Keratinocyte (primary cell): ENCODE measurements around the gene CCDC38. TPM values are rescaled to one million over a fixed set of nuclear protein-coding genes. Genes with fewer than 3 reads are reported as not detected.
A peak's percentile ranks its signal among the peaks of the same experiment; 100 is the strongest.

Source experiments
- DNase-seq: peaks from one replicate; pipeline ENCODE4 v3.0.0-alpha.2; 2011; ENCODE audit warnings: low read depth, missing footprints, low spot score
- FAIRE-seq: peaks from 2 replicates; lab custom pipeline; 2011; peaks lifted over from hg19 to GRCh38; lab: Jason Lieb, UNC
- H2AFZ ChIP-seq: 2 replicates; pipeline ENCODE4 v1.6.0; 2012; ENCODE audit warnings: low read length, control low read depth, inconsistent platforms; ENCODE audit not compliant: control insufficient read depth
- H3K27ac ChIP-seq: 2 replicates; pipeline ENCODE4 v1.5.1; 2011; ENCODE audit warnings: low read length; ENCODE audit not compliant: control insufficient read depth, insufficient read depth
- H3K27me3 ChIP-seq: 3 replicates; pipeline ENCODE4 v1.6.0; 2011; ENCODE audit warnings: low read length; ENCODE audit not compliant: control insufficient read depth, insufficient read depth; ENCODE audit errors: extremely low read depth
- H3K36me3 ChIP-seq, 2 experiments: 2 replicates in 1 of 2; 3 replicates in 1 of 2; pipeline ENCODE4 v1.5.1; 2011; ENCODE audit warnings: low read length in 2 of 2, mild to moderate bottlenecking in 1 of 2; ENCODE audit not compliant: control insufficient read depth in 2 of 2, insufficient read depth in 2 of 2; ENCODE audit errors: extremely low read depth in 1 of 2
- H3K4me1 ChIP-seq: 3 replicates; pipeline ENCODE4 v1.5.1; 2011; ENCODE audit warnings: low read length; ENCODE audit not compliant: control insufficient read depth, insufficient read depth; ENCODE audit errors: extremely low read depth
- H3K4me2 ChIP-seq: 3 replicates; pipeline ENCODE4 v1.6.0; 2011; ENCODE audit warnings: low read depth, low read length; ENCODE audit not compliant: control insufficient read depth, insufficient read depth; ENCODE audit errors: extremely low read depth
- H3K4me3 ChIP-seq, 3 experiments: fragments of 200-600 bp in 1 of 3; sonication (generic) in 1 of 3; 2 replicates in 2 of 3; 3 replicates in 1 of 3; pipeline ENCODE4 v1.5.1; 2011 to 2016; ENCODE audit warnings: low read length in 3 of 3, mild to moderate bottlenecking in 3 of 3, control low read depth in 2 of 3, inconsistent platforms in 1 of 3, low read depth in 1 of 3, mixed read lengths in 1 of 3, mixed run types in 1 of 3, moderate library complexity in 1 of 3; ENCODE audit not compliant: control insufficient read depth in 2 of 3, insufficient read depth in 2 of 3; ENCODE audit errors: extremely low read depth in 1 of 3
- H3K79me2 ChIP-seq: 2 replicates; pipeline ENCODE4 v1.6.0; 2012; ENCODE audit warnings: low read length; ENCODE audit not compliant: control insufficient read depth, insufficient read depth
- H3K9ac ChIP-seq: 3 replicates; pipeline ENCODE4 v1.6.0; 2011; ENCODE audit warnings: low read length; ENCODE audit not compliant: control insufficient read depth, insufficient read depth; ENCODE audit errors: extremely low read depth
- H3K9me1 ChIP-seq: 3 replicates; pipeline ENCODE4 v1.6.0; 2011; ENCODE audit warnings: low read length; ENCODE audit not compliant: control insufficient read depth, insufficient read depth; ENCODE audit errors: extremely low read depth
- H3K9me3 ChIP-seq: 2 replicates; pipeline ENCODE4 v1.5.1; 2012; ENCODE audit warnings: low read depth, low read length; ENCODE audit not compliant: control insufficient read depth
- H4K20me1 ChIP-seq: 3 replicates; pipeline ENCODE4 v1.6.0; 2011; ENCODE audit warnings: low read length; ENCODE audit not compliant: control insufficient read depth, insufficient read depth; ENCODE audit errors: extremely low read depth
- CTCF ChIP-seq, 3 experiments: IDR thresholded peaks in 1 of 3; conservative IDR thresholded peaks in 1 of 3; optimal IDR thresholded peaks in 1 of 3; 2 replicates in 2 of 3; 3 replicates in 1 of 3; pipeline versions ENCODE3 to v1.5.1; 2011; ENCODE audit warnings: low read length in 3 of 3, mild to moderate bottlenecking in 3 of 3, moderate library complexity in 2 of 3, control low read depth in 1 of 3, inconsistent platforms in 1 of 3; ENCODE audit not compliant: insufficient read depth in 2 of 3; ENCODE audit errors: extremely low read depth in 1 of 3
- EZH2 ChIP-seq: IDR thresholded peaks from one replicate; pipeline ENCODE4 v1.6.1; 2012; ENCODE audit warnings: inconsistent platforms, mild to moderate bottlenecking, low read length, moderate library complexity
- dilution Hi-C: fragments of 300-500 bp; cut with MboI; formaldehyde crosslinking; loops from one replicate; pipeline ENCODE4 v1.7.0; 2020; ENCODE audit warnings: low sequenced_read_pairs; ENCODE audit not compliant: extremely low pct_ligation_motif_present
- polyA plus RNA-seq, 5 experiments: library from polyadenylated mRNA; depleted of rRNA in 3 of 5; stranded (reverse) in 3 of 5; stranded (forward) in 1 of 5; unstranded in 1 of 5; fragments of >200 nt; gene quantifications; 1 replicate in 1 of 5; 2 replicates in 3 of 5; 3 replicates in 1 of 5; pipeline versions ENCODE4 v1.2.1 to v1.2.3, GENCODE V29; 2011 to 2012; ENCODE audit warnings: missing spikeins in 2 of 5, low read depth in 1 of 5, low replicate concordance in 1 of 5

CCDC38 gene
- polyA plus RNA-seq, 1 donor (not counting 4 experiments of a cell fraction or from before 2014, with no cell fraction given) = 0.04 TPM

DNA sequence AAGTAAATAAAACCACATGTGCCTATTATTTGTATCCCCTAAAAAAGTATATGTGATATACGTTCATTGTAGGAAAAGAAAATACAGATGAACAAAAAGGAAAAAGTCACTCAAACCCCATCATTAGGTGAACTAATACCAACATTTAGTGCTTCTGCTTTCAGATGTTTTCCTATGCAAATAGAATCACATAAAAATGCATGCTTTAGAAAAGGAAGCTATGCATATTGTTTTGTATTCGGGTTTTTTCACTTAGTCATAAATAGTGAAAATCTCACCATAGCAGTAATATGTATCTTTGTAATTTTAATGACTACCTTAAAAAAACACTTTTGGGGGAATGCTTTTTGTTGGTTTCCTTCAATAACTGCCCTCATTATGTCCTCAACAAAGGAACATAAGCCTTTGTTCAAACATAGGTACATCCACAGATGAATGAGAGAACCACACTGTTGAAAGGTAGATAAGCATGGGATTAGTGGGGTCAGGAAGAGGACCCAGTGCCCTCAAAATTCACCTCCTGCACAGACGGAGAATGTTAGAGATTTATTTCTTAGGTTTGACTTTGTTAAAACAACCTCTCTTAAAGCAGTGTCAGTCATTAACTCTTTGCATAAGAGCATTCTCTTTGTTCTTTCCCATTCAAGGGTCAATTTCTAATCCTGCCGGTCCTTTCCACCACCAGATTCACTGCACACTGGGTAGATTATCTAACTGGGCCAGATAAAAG, 7.2 kb upstream of the CCDC38 start:
- FAIRE-seq = no peak

GRCh38 chr12:95944108-95944704, 1.8 kb upstream of the CCDC38 start:
- peak overlapping the region in 1 of 3 experiments; percentile 87 for H3K4me3 ChIP-seq
- no peaks in the 10 kb centered on the region for H3K27me3 ChIP-seq
- no peaks in the 10 kb centered on the region for H3K36me3 ChIP-seq
- H3K9ac ChIP-seq = no peak overlapping the region
- no peaks in the 10 kb centered on the region for H4K20me1 ChIP-seq
- no peak overlapping the region for H3K27ac ChIP-seq
- H3K9me3 ChIP-seq = no peaks in the 10 kb centered on the region
- H3K79me2 ChIP-seq = no peaks in the 10 kb centered on the region
- no peaks in the 10 kb centered on the region for H3K9me1 ChIP-seq
- FAIRE-seq = no peak
- H3K4me1 ChIP-seq = peaks cover 9% of the 10 kb centered on the region
- DNase-seq = no peak
- dilution Hi-C loops = no loop called here
- no peak overlapping the region for H2AFZ ChIP-seq
- peak overlapping the region; percentile 96 for H3K4me2 ChIP-seq
- TF ChIP-seq EZH2 = no peak
- TF ChIP-seq CTCF (optimal IDR thresholded peaks at IDR 0.05 in 1 of 3, IDR thresholded peaks at IDR 0.05 in 1 of 3, conservative IDR thresholded peaks at IDR 0.05 in 1 of 3; ENCODE audit: extremely low read depth in 1 of 3, insufficient read depth in 2 of 3, low read length in 3 of 3) = no peak

More for the DNA sequence above, 7.2 kb upstream of the CCDC38 start:
- no peak for DNase-seq
- Histone ChIP-seq H3K4me2 (no peak overlapping the region), H2AFZ (no peak overlapping the region), H3K79me2 (no peaks in the 10 kb centered on the region), H3K27ac (no peak overlapping the region), H3K36me3 (no peaks in the 10 kb centered on the region), H3K4me1 (no peaks in the 10 kb centered on the region), H3K9ac (no peak overlapping the region), H3K9me1 (no peaks in the 10 kb centered on the region), H3K27me3 (peaks cover 4% of the 10 kb centered on the region), H3K9me3 (no peaks in the 10 kb centered on the region), H4K20me1 (no peaks in the 10 kb centered on the region), H3K4me3 (no peak overlapping the region)
- TF ChIP-seq EZH2 (no peak), CTCF (optimal IDR thresholded peaks at IDR 0.05 in 1 of 3, IDR thresholded peaks at IDR 0.05 in 1 of 3, conservative IDR thresholded peaks at IDR 0.05 in 1 of 3; ENCODE audit: extremely low read depth in 1 of 3, insufficient read depth in 2 of 3, low read length in 3 of 3) (no peak)
- dilution Hi-C loops = no loop called here
